Skin epidermis (tissue), 12 donors: ENCODE data around the gene KDR.
A peak's percentile ranks its signal among the peaks of the same experiment; 100 is the strongest.

Experiments used
- H3K27ac ChIP-seq, 21 experiments: fragments of 200-600 bp; sonication (generic) in 11 of 21; one replicate each; pipeline ENCODE4 v1.5.0; 2020; ENCODE audit warnings: mild to moderate bottlenecking in 3 of 21, inconsistent platforms in 2 of 21, moderate library complexity in 2 of 21
- H3K4me3 ChIP-seq, 7 experiments: fragments of 200-600 bp; sonication (generic) in 2 of 7; one replicate each; pipeline ENCODE4 v1.5.0; 2020; ENCODE audit warnings: inconsistent platforms in 2 of 7, mild to moderate bottlenecking in 2 of 7, moderate library complexity in 1 of 7

Gene KDR

DNA sequence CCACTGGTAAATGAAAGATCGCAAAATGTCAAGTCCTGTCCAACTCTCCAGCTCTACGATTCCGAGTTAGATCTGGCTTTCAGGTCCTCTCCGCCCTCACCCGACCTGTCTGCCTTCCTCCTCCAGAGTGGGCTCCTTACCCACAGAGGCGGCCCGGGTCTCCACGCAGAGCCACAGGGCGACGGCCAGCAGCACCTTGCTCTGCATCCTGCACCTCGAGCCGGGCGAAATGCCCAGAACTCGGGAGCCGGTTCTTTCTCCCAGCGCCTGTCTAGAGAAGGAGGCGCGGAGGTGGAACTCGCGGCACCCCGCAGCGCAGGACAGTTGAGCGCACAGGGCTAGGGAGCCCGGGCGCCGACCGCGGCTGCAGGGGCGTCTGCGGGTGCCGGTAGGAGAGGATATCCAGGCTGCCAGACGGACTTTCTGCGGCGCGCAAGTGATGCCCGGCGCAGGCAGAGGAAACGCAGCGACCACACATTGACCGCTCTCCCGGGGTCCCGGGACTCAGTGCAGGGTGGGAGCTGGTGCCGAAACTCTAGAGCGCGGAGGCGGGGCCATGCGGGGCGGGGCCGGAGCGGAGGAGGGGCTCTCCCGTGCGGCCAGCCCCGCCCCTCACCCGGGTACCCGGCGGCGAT is at the start of gene KDR:
TSS of gene KDR (minus strand) at position 509 of the 635 bp plus-strand sequence. CDS start at position 207, 302 bp downstream.
- peak within 1 kb of the TSS in 10 of 21 experiments; percentile 0 to 74 (median 32) for H3K27ac ChIP-seq
- peak within 1 kb of the TSS; percentile 4 to 40 (median 29) for H3K4me3 ChIP-seq

GRCh38 chr4:55173580-55173979 is 48.2 kb upstream of the KDR start:
- Histone ChIP-seq H3K27ac (peak overlapping the region in 3 of 21 experiments; percentile 58 to 73 (median 63)), H3K4me3 (no peak overlapping the region)

GRCh38 chr4:55172694-55173287 is 47.4 kb upstream of the KDR start:
- H3K27ac ChIP-seq: peak overlapping the region in 4 of 21 experiments; percentile 28 to 73 (median 60)
- H3K4me3 ChIP-seq: no peak overlapping the region

DNA sequence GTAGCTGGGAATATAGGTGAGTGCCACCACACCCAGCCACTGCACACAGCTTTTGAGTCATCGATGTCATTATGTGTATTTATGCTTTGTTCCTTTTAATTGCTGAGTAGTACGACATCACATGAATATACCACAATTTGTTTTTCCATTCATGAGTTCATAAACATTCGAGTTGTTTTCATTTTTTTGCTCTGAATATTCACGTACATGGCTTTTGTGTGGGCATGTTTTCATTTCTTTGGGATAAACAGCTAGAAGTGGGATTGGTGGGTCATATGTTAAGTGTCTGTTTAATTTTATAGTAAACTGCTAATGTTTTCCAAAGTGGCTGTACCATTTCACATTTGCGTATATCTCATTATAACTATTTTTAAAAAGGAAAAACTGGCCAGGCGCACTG is 45.1 kb upstream of the KDR start:
- no peak overlapping the region for H3K4me3 ChIP-seq
- H3K27ac ChIP-seq: no peak overlapping the region

DNA sequence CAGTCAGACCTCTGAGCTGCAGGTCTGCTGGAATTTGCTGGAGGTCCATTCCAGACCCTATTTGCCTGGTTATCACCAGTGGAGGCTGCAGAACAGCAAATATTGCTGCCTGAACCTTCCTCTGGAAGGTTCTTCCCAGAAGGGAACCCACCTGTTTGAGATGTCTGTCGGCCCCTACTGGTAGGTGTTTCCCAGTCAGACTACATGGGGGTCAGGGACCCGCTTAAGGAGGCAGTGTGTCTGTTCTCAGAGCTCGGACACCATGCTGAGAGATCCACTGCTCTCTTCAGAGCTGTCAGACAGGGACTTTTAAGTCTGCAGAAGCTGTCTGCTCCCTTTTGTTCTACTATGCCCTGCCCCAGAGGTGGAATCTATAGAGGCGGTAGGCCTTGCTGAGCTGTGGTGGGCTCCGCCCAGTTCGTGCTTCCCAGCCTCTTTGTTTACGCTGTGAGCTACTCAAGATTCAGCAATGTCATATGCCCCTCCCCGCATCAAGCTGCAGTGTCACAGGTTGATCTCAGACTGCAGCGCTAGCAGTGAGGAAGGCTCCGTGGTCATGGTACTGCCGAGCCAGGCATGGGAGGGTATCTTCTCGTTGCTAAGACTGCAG is 44.1 kb upstream of the KDR start:
- H3K27ac ChIP-seq: no peak overlapping the region
- no peak overlapping the region for H3K4me3 ChIP-seq

GRCh38 chr4:55162396-55162795 is 37.0 kb upstream of the KDR start:
- Histone ChIP-seq H3K27ac (no peak overlapping the region), H3K4me3 (no peak overlapping the region)

GRCh38 chr4:55161739-55162138 is 36.3 kb upstream of the KDR start:
- Histone ChIP-seq H3K4me3 (no peak overlapping the region), H3K27ac (no peak overlapping the region)

DNA sequence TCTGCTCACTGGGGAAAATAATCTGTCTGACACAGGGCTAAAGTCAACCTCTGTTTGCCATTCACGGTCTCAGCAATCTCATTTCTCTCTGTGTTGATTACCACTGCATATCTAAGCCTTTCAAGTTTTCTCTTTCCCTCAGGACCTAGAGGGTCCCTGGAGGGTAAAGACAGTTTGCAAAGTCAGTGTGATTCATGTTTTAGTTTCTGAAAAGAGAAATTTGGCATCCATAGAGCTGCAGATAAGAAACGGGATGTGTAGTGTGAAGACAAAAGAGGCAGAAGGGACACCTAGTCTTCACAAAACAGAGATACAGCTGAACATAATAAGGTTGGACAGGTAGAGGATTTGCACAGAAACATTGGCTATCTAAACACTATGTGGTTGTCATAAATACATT is 34.5 kb upstream of the KDR start:
- H3K4me3 ChIP-seq: no peak overlapping the region
- no peak overlapping the region for H3K27ac ChIP-seq

- H3K27ac ChIP-seq: no peak overlapping the region
- no peak overlapping the region for H3K4me3 ChIP-seq
These were observed 33.6 kb upstream of the KDR start for GRCh38 chr4:55158957-55159356.

GRCh38 chr4:55157559-55158277 is 32.3 kb upstream of the KDR start:
- Histone ChIP-seq H3K4me3 (no peak overlapping the region), H3K27ac (no peak overlapping the region)

DNA sequence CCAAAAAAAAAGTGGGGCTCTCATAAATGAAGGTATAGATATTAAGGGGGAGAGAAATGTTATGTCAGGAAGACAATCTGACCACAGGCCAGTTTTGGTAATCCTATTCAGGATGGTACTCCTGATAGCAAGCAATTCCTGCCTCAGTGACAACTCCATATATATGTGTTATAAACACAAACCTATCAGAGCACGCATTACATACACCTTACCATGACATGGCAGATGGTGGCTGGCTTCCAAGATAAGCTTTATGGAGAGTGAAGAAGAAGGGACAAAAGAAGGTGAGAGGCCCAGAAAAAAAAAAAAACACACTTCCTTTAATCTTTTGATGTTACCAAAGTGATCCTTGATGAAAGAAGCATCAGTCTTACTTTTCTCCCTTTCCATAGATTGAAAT is 29.5 kb upstream of the KDR start:
- Histone ChIP-seq H3K27ac (no peak overlapping the region), H3K4me3 (no peak overlapping the region)

DNA sequence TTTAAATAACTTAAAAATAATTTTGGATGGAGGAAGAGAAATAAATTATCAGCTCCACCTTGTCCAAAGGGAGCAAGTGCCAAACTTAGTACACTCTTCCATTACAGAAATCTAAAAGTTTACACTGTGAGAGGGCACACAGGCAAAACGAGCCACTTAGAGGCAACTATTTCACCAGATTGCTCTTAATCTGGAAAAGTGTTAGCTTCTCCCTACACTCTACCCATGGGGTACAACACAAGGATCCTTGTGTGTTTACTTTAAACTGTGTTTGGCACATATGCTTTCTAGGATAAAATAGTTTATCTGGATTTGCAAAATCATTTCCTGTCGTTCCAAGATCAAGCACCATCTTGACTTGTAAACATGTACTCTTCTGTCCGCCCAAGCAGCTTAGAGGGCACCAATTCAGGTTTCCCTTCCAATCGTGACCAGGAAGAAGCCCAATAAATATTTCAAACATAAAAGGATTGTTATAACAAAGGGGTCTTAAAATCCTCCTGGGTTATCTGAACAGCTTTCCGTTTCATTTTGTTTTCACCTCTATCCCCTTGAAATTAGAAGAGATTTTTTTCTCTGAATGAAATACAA is 29.0 kb upstream of the KDR start:
- Histone ChIP-seq H3K4me3 (no peak overlapping the region), H3K27ac (no peak overlapping the region)

GRCh38 chr4:55143858-55144257 is 18.5 kb upstream of the KDR start:
- H3K4me3 ChIP-seq: no peak overlapping the region
- H3K27ac ChIP-seq: no peak overlapping the region

DNA sequence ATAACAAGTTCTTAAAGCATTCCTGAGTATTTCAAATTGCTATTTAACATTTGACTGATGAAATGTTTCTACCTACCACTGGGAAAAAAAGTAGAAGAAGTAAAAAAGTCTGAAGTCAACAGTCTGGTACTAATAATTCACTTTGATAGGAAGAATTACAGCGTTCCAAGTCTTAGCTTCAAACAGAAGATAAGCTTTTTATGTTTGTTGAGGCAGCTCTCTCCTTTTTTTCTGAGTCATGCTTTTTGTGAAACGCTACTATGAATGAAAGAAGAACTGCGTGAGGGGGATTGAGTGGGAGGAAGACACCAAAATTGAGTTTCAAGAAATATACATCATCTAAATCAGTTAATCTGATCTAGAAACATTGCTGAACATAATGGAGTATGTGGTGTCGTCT is 13.0 kb upstream of the KDR start:
- Histone ChIP-seq H3K27ac (no peak overlapping the region), H3K4me3 (no peak overlapping the region)

DNA sequence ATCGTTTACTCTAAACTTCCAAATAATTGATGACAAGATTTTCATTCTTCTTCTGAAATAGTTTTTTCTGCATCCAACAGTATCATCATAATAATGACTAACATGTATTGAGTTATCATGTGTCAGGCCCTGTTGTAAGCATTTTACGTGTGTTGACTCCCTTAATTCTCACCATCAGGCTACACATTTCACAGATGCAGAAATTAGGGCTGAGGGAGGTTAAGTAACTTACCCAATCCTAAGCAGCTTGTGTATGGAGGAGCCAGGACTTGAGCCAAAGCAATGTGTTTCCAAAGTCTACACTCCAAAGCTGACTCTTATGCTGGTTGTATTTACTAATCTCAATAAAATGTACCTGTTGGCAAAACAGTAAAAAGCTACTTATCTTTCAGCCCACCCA is 11.2 kb upstream of the KDR start:
- H3K4me3 ChIP-seq: no peak overlapping the region
- H3K27ac ChIP-seq: no peak overlapping the region

DNA sequence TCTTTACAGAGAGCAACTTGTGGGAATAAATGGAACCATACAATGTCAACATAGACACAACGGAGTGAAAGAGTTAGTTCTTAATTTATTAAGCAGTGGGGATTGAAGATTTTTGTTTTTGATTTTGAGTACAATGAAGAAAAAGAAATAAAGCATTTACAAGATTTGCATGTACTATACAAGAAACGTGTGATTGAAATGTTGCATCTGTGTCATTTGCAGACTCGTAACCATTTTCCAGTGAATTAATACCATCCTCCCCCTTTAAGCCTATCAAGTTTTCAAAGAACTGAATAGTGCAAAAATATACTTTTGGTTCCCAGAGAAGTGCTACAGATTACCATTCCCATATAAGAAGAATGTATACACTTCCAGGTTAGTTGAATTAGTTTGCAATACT is 8.6 kb upstream of the KDR start:
- no peak overlapping the region for H3K4me3 ChIP-seq

DNA sequence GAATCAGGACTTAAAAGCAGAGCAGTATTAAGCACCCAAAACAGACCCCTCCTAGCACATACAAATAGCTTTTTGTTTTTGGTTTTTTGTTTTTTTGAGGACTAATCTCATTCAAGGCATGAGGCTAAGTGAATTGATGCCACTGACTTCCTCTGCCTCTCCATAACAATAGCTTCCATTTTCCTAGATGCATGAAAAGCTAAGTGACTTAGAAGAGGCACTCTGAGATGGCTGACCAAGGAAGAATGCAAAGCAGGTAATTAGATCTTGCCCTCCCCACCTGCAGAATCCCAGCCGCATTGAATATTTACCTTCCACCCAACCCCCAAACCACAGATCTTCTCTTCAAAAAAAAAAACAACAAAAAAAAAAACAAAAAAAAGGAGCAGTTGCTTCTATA is 7.4 kb upstream of the KDR start:
- no peak overlapping the region for H3K4me3 ChIP-seq
- H3K27ac ChIP-seq: no peak overlapping the region

More for the DNA sequence above, 8.6 kb upstream of the KDR start:
- no peak overlapping the region for H3K27ac ChIP-seq

- H3K4me3 ChIP-seq: no peak overlapping the region
- H3K27ac ChIP-seq: no peak overlapping the region
These were observed 2.1 kb upstream of the KDR start for GRCh38 chr4:55127521-55127920.

- no peak overlapping the region for H3K4me3 ChIP-seq
- H3K27ac ChIP-seq: no peak overlapping the region
These were observed 1.7 kb upstream of the KDR start for GRCh38 chr4:55127053-55127452.

DNA sequence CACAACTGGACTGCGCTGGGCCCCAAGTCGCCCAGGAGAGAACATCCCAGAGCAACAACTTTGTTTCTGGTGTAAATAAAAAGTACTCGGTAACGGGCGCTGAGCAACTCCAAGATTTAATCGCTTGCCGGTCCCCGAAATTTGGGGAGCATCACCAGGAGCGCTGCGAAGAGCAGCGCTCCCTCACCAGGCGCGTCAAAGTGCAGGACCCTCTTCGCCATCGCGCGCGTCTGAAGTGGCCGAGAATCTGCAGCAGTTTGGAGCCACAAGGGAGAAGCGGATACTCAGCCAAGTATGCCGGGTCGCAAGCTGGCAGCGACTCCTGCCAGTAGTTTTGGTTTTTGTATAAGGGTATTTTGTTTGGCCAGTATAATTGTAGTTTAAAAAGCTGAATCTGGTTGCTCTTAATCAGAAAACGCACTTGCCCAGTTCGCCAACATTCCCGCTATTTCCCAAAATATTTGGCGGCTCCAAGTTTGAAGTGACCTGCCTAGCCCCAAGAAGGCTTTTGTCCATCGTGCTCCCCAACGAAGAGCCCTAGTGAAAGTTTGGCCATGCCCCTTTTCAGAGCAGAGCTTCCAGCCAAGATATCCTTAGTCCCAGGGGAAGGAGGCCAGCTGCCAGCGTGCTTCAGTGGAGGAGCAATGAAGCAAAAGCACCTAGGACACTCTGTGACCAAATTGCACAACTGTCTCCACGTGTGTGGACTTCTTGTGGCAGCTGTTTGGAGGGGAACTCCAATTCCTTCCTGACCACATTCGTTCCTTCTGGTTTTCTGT is 557 bp upstream of the KDR start:
- peak overlapping the region; percentile 4 to 40 (median 29) for H3K4me3 ChIP-seq
- H3K27ac ChIP-seq: no peak overlapping the region
